ENCODE results near the gene NUP43. TPM values are rescaled to one million over a fixed set of nuclear protein-coding genes. Genes with fewer than 3 reads are reported as not detected.
"Not testable (repeated sequence)": the region's sequence is repeated elsewhere in the genome, so short reads cannot be mapped to it uniquely, and the experiment has no call there.

NUP43 gene
- total RNA-seq, 1 donor from 2014 or later, result 28.4 TPM

GRCh38 chr6:149750136-149750609 is 3.8 kb upstream of the NUP43 start:
- intact Hi-C loops (cut with DNase I), result no loop called here
- ATAC-seq (peak; percentile 20), DNase-seq (ENCODE audit: low spot score) (peak; percentile 67)

DNA sequence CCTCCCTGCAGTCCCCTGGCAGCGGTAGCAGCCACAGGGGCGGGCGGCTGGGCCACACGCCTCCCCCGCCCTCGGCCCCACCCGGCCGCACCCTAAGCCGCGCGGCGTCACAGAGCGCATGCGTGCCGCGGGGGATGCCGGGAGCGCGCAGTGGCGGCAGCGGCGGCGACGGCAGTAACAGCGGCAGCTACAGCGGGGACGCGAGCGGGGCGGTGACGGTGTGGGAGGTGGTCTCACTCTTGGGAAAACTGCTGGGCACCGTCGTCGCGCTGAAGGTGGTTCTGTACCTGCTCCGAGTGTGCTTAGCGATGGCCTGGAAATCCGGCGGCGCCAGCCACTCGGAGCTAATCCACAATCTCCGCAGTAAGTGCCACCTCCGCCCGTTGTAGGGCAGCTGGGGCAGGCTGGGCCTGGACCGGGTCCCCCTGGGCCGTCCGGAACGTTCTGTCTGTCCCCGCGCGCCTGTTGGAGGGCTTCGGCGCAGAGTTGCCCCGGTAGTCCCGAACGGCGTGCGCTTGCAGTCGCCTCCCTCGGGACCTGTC is 3.3 kb upstream of the NUP43 start, which contains the start of gene PCMT1:
Gene PCMT1 (plus strand): TSS at position 148 of the 542 bp plus-strand sequence. CDS start 161 bp downstream, at position 309.
- peak; percentile 97 for ATAC-seq
- intact Hi-C loops (cut with DNase I), result no loop called here
- peak; percentile 89 for DNase-seq (ENCODE audit: low spot score)

GRCh38 chr6:149749082-149749593 is 2.8 kb upstream of the NUP43 start:
- DNase-seq (ENCODE audit: low spot score); intact Hi-C loops (cut with DNase I): not testable (repeated sequence)
- peak; percentile 1 for ATAC-seq

- ATAC-seq; intact Hi-C loops (cut with DNase I); DNase-seq (ENCODE audit: low spot score): not testable (repeated sequence)
Observed at GRCh38 chr6:149745252-149745651, 1.1 kb downstream of the NUP43 start.

DNA sequence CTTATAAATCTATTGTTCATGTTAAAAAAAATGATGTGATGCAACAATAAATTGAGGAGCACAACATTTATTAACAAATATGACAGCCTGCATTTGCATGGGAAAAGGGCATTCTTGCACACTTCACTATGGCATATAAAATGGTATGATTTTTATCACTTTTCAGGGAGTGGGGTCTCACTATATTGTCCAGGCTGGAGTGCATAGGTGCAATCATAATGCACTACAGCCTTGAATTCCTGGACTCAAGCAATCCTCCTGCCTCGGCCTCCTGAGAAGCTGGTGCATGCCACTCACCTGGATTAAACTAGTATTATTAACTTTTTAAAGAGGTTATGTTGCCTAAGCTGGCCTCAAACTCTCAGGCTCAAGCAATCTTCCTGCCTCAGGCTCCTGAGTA is 11.4 kb downstream of the NUP43 start:
- intact Hi-C loops (cut with DNase I), result no loop called here
- ATAC-seq, result no peak
- no peak for DNase-seq (ENCODE audit: low spot score)

DNA sequence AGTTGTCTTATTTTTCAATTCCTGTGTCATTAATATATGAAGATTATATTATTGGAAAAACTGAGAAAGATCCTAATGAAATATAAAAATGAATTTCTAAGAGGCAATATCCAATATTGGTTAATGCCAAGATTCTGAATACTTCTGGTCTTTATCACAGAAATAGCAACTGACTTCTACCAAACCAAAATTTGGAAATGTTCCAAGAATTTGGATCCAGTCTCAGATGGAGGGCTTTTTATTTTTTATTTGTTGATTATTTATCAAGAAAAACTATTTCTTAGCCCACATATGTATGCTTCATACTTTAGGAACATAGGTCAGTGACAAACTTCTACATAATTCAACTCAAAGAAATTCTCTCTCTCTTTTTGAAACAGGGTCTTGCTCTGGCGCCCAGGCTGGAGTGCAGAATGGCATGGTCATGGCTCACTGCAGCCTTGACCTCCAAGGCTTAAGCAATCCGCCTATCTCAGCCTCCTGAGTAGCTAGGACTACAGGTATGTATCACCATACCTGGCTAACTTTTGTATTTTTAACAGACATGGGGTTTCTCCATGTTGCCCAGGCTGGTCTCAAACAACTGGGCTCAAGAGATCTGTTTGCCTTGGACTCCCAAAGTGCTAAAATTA is 13.1 kb downstream of the NUP43 start:
- ATAC-seq, result no peak
- intact Hi-C loops (cut with DNase I), result no loop called here
- no peak for DNase-seq (ENCODE audit: low spot score)

- no peak for ATAC-seq
- intact Hi-C loops (cut with DNase I), result no loop called here
Observed at GRCh38 chr6:149729824-149730223, 16.5 kb downstream of the NUP43 start.

GRCh38 chr6:149728499-149729234 is 17.7 kb downstream of the NUP43 start:
- ATAC-seq (no peak), DNase-seq (ENCODE audit: low spot score) (no peak)
- intact Hi-C loops (cut with DNase I), result no loop called here

More at GRCh38 chr6:149729824-149730223, 16.5 kb downstream of the NUP43 start:
- DNase-seq (ENCODE audit: low spot score), result no peak

GRCh38 chr6:149727793-149728498 is 18.4 kb downstream of the NUP43 start:
- DNase-seq (ENCODE audit: low spot score) (no peak), ATAC-seq (no peak)
- intact Hi-C loops (cut with DNase I), result no loop called here

DNA sequence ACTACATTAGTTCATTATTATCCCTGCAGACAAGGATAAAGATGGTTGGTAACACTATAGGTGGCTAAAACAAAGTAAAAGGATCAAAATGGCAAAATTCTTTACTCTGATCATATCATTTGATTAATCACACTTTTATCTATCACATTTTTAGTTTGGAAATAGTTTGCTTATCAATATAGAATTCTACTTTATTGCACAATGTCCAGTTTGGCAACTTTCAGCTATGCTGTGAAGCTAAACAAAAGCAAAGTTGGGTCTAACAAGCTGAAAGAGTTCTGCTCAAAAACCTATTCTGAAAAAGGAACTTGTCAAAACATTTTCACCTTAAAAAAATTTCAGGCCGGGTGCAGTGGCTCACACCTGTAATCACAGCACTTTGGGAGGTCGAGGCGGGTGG is 20.5 kb downstream of the NUP43 start:
- intact Hi-C loops (cut with DNase I), result no loop called here
- ATAC-seq (no peak), DNase-seq (ENCODE audit: low spot score) (no peak)

- ATAC-seq (peak; percentile 78), DNase-seq (ENCODE audit: low spot score) (no peak)
- intact Hi-C loops (cut with DNase I), result no loop called here
Observed at GRCh38 chr6:149723771-149724417, 22.4 kb downstream of the NUP43 start.

DNA sequence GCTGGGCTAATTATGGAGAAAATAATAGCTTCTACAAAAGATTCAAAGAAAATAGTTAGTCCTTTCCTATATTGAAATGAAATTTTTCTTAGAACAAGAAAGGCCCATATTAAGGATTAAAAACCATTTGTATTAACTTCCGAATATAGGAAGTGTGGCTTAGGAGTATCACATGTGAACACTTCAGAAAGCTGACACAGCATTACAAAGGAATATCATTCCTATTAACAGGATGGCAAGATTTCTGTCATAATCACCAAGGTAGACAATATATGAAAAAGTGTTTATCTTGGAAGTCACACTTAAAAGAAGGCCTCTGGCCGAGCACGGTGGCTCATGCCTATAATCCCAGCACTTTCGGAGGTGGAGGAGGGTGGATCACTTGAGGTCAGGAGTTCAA is 23.1 kb downstream of the NUP43 start:
- ATAC-seq (no peak), DNase-seq (ENCODE audit: low spot score) (no peak)
- intact Hi-C loops (cut with DNase I), result no loop called here

DNA sequence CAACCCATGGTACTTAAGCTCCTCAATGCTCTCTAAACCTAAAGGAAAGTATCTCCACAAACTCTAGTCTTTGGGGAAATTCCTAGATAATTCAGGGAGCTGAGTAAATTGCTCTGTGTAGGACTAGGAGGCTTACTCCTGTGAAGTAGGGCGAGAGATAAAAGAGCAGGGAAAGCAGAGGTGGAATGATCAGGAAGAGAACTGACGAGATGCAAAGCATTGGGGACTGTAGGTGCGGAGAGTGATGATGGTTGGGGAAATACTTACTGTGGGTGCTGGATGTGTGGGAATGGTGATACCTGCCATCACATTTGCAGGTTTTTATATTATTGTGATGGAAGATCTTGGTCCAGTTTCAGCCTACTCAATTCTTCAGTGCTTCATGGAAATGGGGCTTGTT is 26.8 kb downstream of the NUP43 start:
- DNase-seq (ENCODE audit: low spot score) (no peak), ATAC-seq (no peak)
- intact Hi-C loops (cut with DNase I), result no loop called here

- peak; percentile 97 for ATAC-seq
- intact Hi-C loops (cut with DNase I), result no loop called here
- DNase-seq (ENCODE audit: low spot score), result peak; percentile 94
Observed at GRCh38 chr6:149717588-149718458, 28.5 kb downstream of the NUP43 start, which contains the start of gene LATS1. LATS1 (minus strand) TSS chr6:149718101; CDS start chr6:149702126, 15,975 bp downstream.

GRCh38 chr6:149717255-149717587 is 29.1 kb downstream of the NUP43 start:
- DNase-seq (ENCODE audit: low spot score) (no peak), ATAC-seq (no peak)
- intact Hi-C loops (cut with DNase I), result no loop called here

- DNase-seq (ENCODE audit: low spot score) (no peak), ATAC-seq (no peak)
- intact Hi-C loops (cut with DNase I), result no loop called here
Observed at GRCh38 chr6:149716181-149716963, 30.0 kb downstream of the NUP43 start.

DNA sequence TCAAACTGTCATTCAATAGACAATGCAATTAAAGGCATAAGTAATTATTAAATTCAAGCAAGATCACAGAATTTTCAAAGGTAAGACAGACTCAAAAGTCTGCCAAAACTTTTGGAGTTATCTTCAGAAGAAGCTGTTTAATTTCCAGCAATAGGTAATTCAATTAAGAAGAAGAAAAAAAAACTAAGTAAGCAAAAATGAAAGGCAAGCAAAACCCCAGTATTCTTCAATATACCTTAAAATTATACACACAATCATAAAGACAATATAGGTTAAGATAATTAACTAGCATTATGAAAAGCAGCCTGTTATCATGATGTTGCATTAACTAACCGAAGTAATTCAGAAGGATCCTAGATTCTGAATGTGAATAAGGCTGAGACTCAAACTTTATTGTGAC is 31.9 kb downstream of the NUP43 start:
- intact Hi-C loops (cut with DNase I), result no loop called here
- DNase-seq (ENCODE audit: low spot score) (no peak), ATAC-seq (no peak)

Measured in sciatic nerve (tissue), 2 donors.